ENCODE results near the gene MAP4K4. TPM values are rescaled to one million over a fixed set of nuclear protein-coding genes. Genes with fewer than 3 reads are reported as not detected.

Gene MAP4K4
- total and polyA plus RNA-seq, 2 of the 13 experiments (the other 11 are each of a cell fraction or from before 2014, with no cell fraction given): 105 to 264 TPM

DNA sequence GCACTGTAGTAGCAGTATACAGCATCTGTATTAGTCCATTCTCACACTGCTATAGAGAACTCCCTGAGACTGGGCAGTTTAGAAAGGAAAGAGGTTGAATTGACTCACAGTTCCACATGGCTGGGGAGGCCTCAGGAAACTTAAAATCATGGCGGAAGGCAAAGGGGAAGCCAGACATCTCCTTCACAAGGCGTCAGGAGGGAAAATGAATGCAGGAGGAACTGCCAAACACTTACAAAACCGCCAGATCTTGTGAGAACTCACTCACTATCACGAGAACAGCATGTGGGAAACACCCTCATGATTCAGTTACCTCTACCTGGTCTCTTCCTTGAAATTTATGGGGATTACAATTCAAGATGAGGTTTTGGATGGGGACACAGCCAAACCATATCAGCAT is 25.4 kb downstream of the MAP4K4 start (continued):
- TF ChIP-seq CBFB (CRISPR knock-in tag; IDR thresholded peaks at IDR 0.05): no peak
- no peak for TF ChIP-seq ATF7 (IDR thresholded peaks at IDR 0.05)
- TF ChIP-seq ATF7 (CRISPR knock-in tag; IDR thresholded peaks at IDR 0.05): no peak
- TF ChIP-seq SRF (IDR thresholded peaks at IDR 0.05; ENCODE audit: low read depth, low read length): no peak
- TF ChIP-seq SMAD3 (CRISPR knock-in tag; IDR thresholded peaks at IDR 0.05): no peak
- no peak for TF ChIP-seq ZNF747 (CRISPR knock-in tag; IDR thresholded peaks at IDR 0.05; ENCODE audit: borderline replicate concordance)
- TF ChIP-seq, protein P1, sequence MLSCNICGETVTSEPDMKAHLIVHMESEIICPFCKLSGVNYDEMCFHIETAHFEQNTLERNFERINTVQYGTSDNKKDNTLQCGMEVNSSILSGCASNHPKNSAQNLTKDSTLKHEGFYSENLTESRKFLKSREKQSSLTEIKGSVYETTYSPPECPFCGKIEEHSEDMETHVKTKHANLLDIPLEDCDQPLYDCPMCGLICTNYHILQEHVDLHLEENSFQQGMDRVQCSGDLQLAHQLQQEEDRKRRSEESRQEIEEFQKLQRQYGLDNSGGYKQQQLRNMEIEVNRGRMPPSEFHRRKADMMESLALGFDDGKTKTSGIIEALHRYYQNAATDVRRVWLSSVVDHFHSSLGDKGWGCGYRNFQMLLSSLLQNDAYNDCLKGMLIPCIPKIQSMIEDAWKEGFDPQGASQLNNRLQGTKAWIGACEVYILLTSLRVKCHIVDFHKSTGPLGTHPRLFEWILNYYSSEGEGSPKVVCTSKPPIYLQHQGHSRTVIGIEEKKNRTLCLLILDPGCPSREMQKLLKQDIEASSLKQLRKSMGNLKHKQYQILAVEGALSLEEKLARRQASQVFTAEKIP (CRISPR knock-in tag; IDR thresholded peaks at IDR 0.05; ENCODE audit: borderline replicate concordance): no peak
- no peak for TF ChIP-seq ZKSCAN8 (CRISPR knock-in tag; IDR thresholded peaks at IDR 0.05; ENCODE audit: borderline replicate concordance)
- TF ChIP-seq ZNF460 (CRISPR knock-in tag; IDR thresholded peaks at IDR 0.05; ENCODE audit: borderline replicate concordance): no peak
- no peak for TF ChIP-seq PHF8 (CRISPR knock-in tag; IDR thresholded peaks at IDR 0.05)

- intact Hi-C loops (cut with micrococcal nuclease; ENCODE audit: unreplicated experiment) (no loop called here), in situ Hi-C loops (cut with HindIII; ENCODE audit: extremely low pct_ligation_motif_present, low pct_unique_long_range_greater_than_20kb) (no loop called here)
- DNase-seq (ENCODE audit: low spot score) (no peak), FAIRE-seq (no peak), ATAC-seq (no peak)
- ChIA-PET CTCF (ENCODE audit: low intra/inter-chr PET ratio, low total read pairs) (no interaction called here), POLR2A (interaction anchor here (0.5 to 1.6 kb wide), 3 partner anchors 10 to 24 kb away, joined by 3 read pairs; no protein-coding TSS in a partner anchor)
- Histone ChIP-seq H2AFZ (ENCODE audit: low read length) (no peak overlapping the region), H3K9ac (ENCODE audit: insufficient read depth, low read depth, low read length) (no peak overlapping the region), H3K36me3 (replicated peaks in 1 of 2; ENCODE audit: control insufficient read depth in 1 of 2, insufficient read depth in 2 of 2, low read length in 2 of 2) (peaks cover 6 to 13% of the 10 kb centered on the region in 2 experiments; a peak in 4 of 5 replicates), H4K20me1 (ENCODE audit: insufficient read depth, low read length) (peaks cover 95% of the 10 kb centered on the region), H3K27me3 (ENCODE audit: control insufficient read depth in 1 of 2, insufficient read depth in 2 of 2, low read length in 2 of 2) (no peaks in the 10 kb centered on the region), H3K4me1 (ENCODE audit: insufficient read depth, low read length) (peaks cover 100% of the 10 kb centered on the region), H3K9me3 (ENCODE audit: low read length) (no peaks in the 10 kb centered on the region), H3K4me3 (replicated peaks in 1 of 3; ENCODE audit: insufficient read depth in 1 of 3, low read depth in 2 of 3, low read length in 3 of 3) (no peak overlapping the region), H3K79me2 (ENCODE audit: insufficient read depth, low read length) (peaks cover 100% of the 10 kb centered on the region), H3K27ac (ENCODE audit: extremely low read length, insufficient read depth, low read length) (no peak overlapping the region), H3K4me2 (ENCODE audit: low read depth, low read length) (no peak overlapping the region)
- 89% methylated on average over 4 of the region's 4 CpGs for WGBS (ENCODE audit: low lambda C conversion rate)
- BruUV-seq (replicated peaks): no TSS peak
- TF ChIP-seq KLF13 (CRISPR knock-in tag; IDR thresholded peaks at IDR 0.05): no peak
- peak; percentile 97 for TF ChIP-seq ZNF317 (CRISPR knock-in tag; IDR thresholded peaks at IDR 0.05)
- 0 out of 2 replicates have a peak, but pooled peaks have one; percentile 21 for TF ChIP-seq MAFF (IDR thresholded peaks at IDR 0.05; ENCODE audit: low read depth, low read length)
Measured at GRCh38 chr2:101723371-101724124, 26.0 kb downstream of the MAP4K4 start.
